Muscle of arm (tissue), 12 donors: ENCODE measurements around the gene KLF15. TPM values are rescaled to one million over a fixed set of nuclear protein-coding genes. Genes with fewer than 3 reads are reported as not detected.
A peak's percentile ranks its signal among the peaks of the same experiment; 100 is the strongest.

ENCODE experiments used
- DNase-seq: peaks from one replicate; pipeline ENCODE4 v3.0.0-alpha.2; 2013
- polyA plus RNA-seq, 12 donors: library from polyadenylated mRNA; unstranded; fragments of 120-200 nt; gene quantifications; one replicate each; pipeline ENCODE4 v1.2.1, GENCODE V29; 2013; ENCODE audit not compliant: insufficient read length in 12 of 12

KLF15 gene
- polyA plus RNA-seq, 12 donors, result 0.42 to 2.0 (median 0.90) TPM; not detected in 2

DNA sequence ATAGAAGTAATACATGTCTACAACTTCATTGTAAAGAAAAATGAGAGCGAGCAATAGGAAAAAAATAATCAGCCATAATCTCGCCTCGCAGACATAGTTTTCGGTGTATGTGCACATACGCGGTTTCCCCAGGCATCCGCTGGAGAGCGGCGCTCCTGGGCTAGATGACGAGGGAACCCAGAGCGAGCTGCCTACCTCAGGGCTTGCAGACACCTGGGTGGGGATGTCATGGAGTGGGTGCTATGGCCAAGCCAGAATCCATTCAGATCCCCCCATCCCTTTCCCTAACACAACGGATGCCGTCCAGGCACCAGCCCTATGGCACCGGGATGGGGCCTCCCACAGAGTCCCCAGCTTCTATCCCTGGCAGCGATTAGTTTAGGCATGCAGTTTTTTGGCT, 33.0 kb upstream of the KLF15 start:
- no peak for DNase-seq

GRCh38 chr3:126389794-126390146, 32.6 kb upstream of the KLF15 start:
- DNase-seq, result no peak

GRCh38 chr3:126389112-126389793, 32.0 kb upstream of the KLF15 start:
- peak; percentile 81 for DNase-seq

DNA sequence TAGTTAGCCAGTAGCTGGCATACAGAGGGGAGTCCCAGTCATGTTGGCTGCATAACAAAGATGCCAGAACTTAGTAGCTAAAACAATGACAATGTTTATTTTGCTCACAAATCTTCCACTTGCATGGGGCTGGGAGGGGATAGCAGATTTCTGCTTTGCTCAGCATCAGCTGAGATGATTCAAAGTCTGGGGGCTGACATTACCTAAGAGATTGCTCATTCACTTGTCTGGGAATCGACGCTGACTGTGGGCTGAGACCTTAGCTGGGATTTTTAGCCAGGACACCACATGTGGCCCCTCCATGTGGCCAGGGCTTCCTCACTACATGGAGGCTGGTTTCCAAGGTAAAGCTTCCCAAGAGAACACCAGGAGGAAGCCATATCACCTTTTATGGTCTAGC, 24.8 kb upstream of the KLF15 start:
- no peak for DNase-seq

- no peak for DNase-seq
These were observed 23.0 kb upstream of the KLF15 start for GRCh38 chr3:126380011-126380768.

GRCh38 chr3:126378341-126378751, 21.1 kb upstream of the KLF15 start:
- DNase-seq, result no peak

GRCh38 chr3:126377211-126377610, 20.0 kb upstream of the KLF15 start:
- DNase-seq, result no peak

GRCh38 chr3:126376444-126376843, 19.2 kb upstream of the KLF15 start:
- DNase-seq, result no peak

- DNase-seq, result no peak
These were observed 18.7 kb upstream of the KLF15 start for GRCh38 chr3:126375835-126376331.

- DNase-seq, result no peak
These were observed 16.7 kb upstream of the KLF15 start for GRCh38 chr3:126373682-126374601.

- DNase-seq, result no peak
These were observed 16.0 kb upstream of the KLF15 start for GRCh38 chr3:126373146-126373613.

- DNase-seq, result no peak
These were observed 15.4 kb upstream of the KLF15 start for GRCh38 chr3:126372413-126373145.

GRCh38 chr3:126371096-126371705, 14.0 kb upstream of the KLF15 start:
- no peak for DNase-seq

DNA sequence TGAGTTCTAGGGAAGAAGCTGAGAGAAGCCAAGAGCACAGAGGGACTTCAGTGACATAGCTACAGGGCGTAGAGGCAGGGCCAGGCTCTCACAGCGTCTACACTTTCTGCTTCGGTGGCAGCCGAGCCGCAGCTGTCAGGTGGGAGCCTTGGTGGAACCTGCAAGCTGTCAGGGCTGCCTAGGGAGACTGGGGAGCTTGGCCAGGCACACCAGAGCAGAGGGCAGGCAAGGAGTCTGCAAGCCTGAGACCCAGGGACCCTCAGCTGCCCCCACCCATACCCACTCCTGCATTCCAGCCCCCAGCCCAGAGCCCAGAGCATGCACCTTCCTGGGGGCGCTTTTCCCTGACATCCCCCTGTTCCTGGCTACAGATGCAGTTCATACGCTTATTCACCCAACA, 13.4 kb upstream of the KLF15 start:
- no peak for DNase-seq

- no peak for DNase-seq
These were observed 12.8 kb upstream of the KLF15 start for GRCh38 chr3:126370055-126370454.

DNA sequence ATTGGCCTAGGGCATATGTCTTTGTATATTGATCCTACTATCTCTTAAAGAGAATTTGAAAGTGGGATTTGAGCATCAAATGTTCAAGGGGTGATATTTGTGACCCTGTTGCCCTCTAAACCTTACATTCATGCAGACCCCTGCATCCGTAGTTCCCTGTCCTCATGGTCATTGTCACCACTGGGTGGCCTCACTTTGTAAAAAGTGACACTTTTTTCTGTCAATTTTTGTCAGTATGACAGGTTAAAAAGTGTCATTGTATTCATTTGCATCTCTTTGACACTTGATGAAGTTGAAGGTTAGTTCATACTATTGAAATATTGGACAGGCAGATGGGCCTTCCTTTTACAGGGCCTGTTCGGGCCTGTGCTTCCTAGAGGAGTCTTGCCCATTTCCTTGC, 12.3 kb upstream of the KLF15 start:
- DNase-seq, result no peak

DNA sequence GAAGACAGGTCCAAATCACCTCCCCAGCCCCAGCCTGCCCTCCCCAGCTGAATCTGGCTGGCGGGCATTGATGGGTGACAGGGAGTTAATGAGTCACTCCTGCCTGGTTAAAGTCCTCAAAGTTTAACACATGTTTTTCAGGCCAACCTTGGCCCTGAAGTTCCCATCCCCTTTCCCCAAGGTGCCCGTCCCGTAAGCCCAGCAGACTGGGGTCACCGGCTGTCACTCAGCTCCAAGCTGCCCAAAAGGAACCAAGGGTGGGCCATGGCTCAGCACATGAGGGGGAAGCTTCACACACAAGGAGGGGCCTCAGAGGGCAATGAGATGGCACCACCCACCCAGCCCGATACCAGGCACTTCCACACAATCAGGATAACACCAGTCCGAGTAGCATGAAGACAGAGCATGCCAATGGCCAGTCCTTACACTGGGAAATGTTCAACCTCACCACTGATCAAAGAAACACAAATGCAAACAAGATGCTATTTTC, 10.2 kb upstream of the KLF15 start:
- DNase-seq, result no peak

DNA sequence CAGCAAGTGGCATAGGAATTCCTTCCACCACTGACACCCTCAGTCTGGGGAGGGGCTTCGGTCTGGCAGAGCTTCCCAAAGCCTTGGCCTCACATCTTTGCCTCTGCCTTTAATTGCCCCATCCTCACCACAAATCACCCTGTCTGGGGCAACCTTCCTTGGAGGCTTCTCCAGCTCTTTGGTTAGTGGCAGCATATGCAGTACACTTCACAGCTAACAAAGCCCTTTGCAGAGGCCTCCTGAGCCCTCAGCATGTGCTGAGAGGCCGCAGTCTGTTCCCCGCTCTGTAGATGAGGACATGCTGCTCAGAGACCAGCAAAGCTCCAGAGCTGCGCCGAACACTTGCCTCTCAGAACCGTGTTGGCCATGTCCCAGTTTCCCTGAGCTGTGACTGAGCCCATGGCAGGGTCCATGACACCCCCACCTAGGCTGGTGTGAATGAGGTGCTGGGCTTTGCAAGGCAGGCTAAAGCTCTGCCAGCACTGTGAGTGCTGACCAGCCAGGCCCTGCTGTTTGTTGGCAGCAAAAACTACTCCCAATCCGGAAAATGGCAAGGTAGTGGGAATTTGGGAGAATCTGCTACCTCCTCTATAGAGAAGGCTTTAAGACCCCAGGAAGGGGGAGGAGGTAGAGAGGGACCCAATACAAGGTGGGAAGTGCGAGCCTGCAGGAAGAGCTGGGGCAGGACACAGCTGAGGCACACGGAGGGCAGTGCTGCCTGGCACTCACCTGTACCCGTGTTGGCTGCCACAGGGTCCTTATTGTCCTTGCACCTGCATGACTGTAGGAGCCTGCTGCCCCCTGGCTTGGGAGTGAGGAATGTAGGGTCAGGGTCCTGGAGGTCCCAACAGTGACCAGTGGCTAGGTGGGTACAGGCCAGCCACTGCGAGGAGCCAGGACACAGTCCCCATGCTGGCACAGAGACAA, 8.4 kb upstream of the KLF15 start:
- no peak for DNase-seq

- no peak for DNase-seq
These were observed 7.6 kb upstream of the KLF15 start for GRCh38 chr3:126364731-126365301.
